ENCODE measurements around the gene PHPT1. TPM values are rescaled to one million over a fixed set of nuclear protein-coding genes. Genes with fewer than 3 reads are reported as not detected.
A peak's percentile ranks its signal among the peaks of the same experiment; 100 is the strongest.

Gene PHPT1
- total RNA-seq, 2 donors from 2014 or later = 140 to 154 TPM

DNA sequence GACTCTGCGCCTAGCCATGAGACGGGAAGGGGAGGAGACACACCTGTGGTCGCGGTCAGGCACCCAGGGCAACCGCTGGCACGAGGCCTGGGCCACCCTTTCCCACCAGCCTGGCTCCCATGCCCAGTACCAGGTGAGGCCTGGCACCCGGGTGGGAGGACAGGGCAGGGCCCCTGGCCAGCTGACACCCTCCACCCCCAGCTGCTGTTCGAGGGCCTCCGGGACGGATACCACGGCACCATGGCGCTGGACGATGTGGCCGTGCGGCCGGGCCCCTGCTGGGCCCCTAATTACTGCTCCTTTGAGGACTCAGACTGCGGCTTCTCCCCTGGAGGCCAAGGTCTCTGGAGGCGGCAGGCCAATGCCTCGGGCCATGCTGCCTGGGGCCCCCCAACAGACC lies 8.0 kb downstream of the PHPT1 start:
- no peak for DNase-seq (ENCODE audit: low spot score)
- TF ChIP-seq CTCF (IDR thresholded peaks at IDR 0.05) = no peak

GRCh38 chr9:136857581-136858412 lies 8.6 kb downstream of the PHPT1 start:
- H3K27me3 ChIP-seq = no peaks in the 10 kb centered on the region
- H3K4me1 ChIP-seq = peaks cover 0 to 13% of the 10 kb centered on the region in 2 donors
- H3K4me3 ChIP-seq = no peak overlapping the region
- DNase-seq (ENCODE audit: low spot score) = no peak
- peaks cover 24% of the 10 kb centered on the region for H3K36me3 ChIP-seq
- H3K9me3 ChIP-seq = no peaks in the 10 kb centered on the region
- TF ChIP-seq CTCF (IDR thresholded peaks at IDR 0.05) = no peak
- no peak overlapping the region for H3K27ac ChIP-seq

More for the DNA sequence above, 8.0 kb downstream of the PHPT1 start:
- no peaks in the 10 kb centered on the region for H3K27me3 ChIP-seq
- peaks cover 18% of the 10 kb centered on the region for H3K36me3 ChIP-seq
- H3K27ac ChIP-seq = no peak overlapping the region
- H3K9me3 ChIP-seq = no peaks in the 10 kb centered on the region
- H3K4me3 ChIP-seq = no peak overlapping the region
- peaks cover 0 to 13% of the 10 kb centered on the region in 2 donors for H3K4me1 ChIP-seq

- no peak for DNase-seq (ENCODE audit: low spot score)
- Histone ChIP-seq H3K4me3 (no peak overlapping the region), H3K27ac (peak overlapping the region; percentile 17 to 67), H3K4me1 (peaks cover 0 to 13% of the 10 kb centered on the region in 2 donors), H3K9me3 (no peaks in the 10 kb centered on the region), H3K27me3 (no peaks in the 10 kb centered on the region), H3K36me3 (peaks cover 30% of the 10 kb centered on the region)
- TF ChIP-seq CTCF (IDR thresholded peaks at IDR 0.05) = no peak
Observed at GRCh38 chr9:136858452-136858843, 9.2 kb downstream of the PHPT1 start.

DNA sequence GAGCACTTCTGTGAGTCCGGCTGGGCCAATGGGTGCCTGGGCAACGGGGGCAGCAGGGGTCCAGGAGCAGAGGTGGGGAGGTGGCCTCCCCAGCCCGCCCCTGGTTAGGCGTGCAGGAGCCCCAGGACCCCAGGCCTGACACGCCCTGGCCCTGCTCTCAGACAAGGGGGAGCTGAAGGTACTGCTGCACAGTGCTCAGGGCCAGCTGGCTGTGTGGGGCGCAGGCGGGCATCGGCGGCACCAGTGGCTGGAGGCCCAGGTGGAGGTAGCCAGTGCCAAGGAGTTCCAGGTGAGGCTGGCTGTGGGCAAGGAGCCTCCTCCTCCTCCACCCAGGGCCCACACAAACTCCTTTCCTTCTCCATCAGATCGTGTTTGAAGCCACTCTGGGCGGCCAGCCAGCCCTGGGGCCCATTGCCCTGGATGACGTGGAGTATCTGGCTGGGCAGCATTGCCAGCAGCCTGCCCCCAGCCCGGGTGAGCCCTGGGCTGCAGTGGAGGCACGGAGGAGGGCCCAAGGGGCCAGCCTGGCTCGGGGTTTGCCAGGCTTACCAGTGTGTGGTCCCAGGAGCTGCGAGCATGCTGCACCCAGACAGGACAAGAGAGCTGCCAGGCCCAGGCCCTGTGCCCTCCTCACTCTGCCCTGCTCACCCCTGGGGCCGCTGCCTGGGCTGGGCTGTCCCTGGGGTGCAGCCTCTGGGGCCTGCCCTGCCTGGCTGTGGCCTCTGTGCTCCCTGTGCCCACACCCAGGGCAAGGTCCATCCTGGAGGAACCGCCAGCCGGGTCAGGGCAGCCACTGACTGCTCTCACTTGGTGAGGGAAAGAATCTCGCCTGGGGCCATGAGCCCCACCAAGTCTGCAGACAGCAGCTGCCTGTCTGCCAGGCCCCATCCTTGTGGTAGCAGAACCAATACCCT lies 9.9 kb downstream of the PHPT1 start:
- Histone ChIP-seq H3K9me3 (no peaks in the 10 kb centered on the region), H3K27ac (peak overlapping the region; percentile 17 to 67), H3K27me3 (no peaks in the 10 kb centered on the region), H3K4me3 (no peak overlapping the region), H3K36me3 (peaks cover 35% of the 10 kb centered on the region), H3K4me1 (peaks cover 0 to 17% of the 10 kb centered on the region in 2 donors)
- TF ChIP-seq CTCF (IDR thresholded peaks at IDR 0.05) = no peak
- DNase-seq (ENCODE audit: low spot score) = no peak

GRCh38 chr9:136860529-136860928 lies 11.3 kb downstream of the PHPT1 start:
- Histone ChIP-seq H3K4me3 (no peak overlapping the region), H3K36me3 (peaks cover 35% of the 10 kb centered on the region), H3K27me3 (no peaks in the 10 kb centered on the region), H3K27ac (no peak overlapping the region), H3K4me1 (peaks cover 0 to 30% of the 10 kb centered on the region in 2 donors), H3K9me3 (no peaks in the 10 kb centered on the region)
- DNase-seq (ENCODE audit: low spot score) = no peak
- TF ChIP-seq CTCF (IDR thresholded peaks at IDR 0.05) = no peak

All from right atrium auricular region (tissue), 2 donors.